ENCODE data around the gene GJB3.
A peak's percentile ranks its signal among the peaks of the same experiment; 100 is the strongest.

The GJB3 gene

GRCh38 chr1:34781844-34782391 is 904 bp downstream of the GJB3 start:
- DNase-seq (ENCODE audit: low spot score), result no peak

GRCh38 chr1:34784751-34785221 is 3.8 kb downstream of the GJB3 start:
- DNase-seq (ENCODE audit: low spot score), result no peak
- in situ Hi-C loops (cut with MboI; ENCODE audit: low pct_unique_long_range_greater_than_20kb, low sequenced_read_pairs, unreplicated experiment), result no loop called here
- TF ChIP-seq CTCF (IDR thresholded peaks at IDR 0.05; ENCODE audit: extremely low read depth, insufficient read depth, missing control alignments), result no peak

More at GRCh38 chr1:34781844-34782391, 904 bp downstream of the GJB3 start:
- no peak for TF ChIP-seq CTCF (IDR thresholded peaks at IDR 0.05; ENCODE audit: extremely low read depth, insufficient read depth, missing control alignments)
- in situ Hi-C loops (cut with MboI; ENCODE audit: low pct_unique_long_range_greater_than_20kb, low sequenced_read_pairs, unreplicated experiment), result no loop called here

- no peak for DNase-seq (ENCODE audit: low spot score)
- no peak for TF ChIP-seq CTCF (IDR thresholded peaks at IDR 0.05; ENCODE audit: extremely low read depth, insufficient read depth, missing control alignments)
- in situ Hi-C loops (cut with MboI; ENCODE audit: low pct_unique_long_range_greater_than_20kb, low sequenced_read_pairs, unreplicated experiment), result no loop called here
Observed at GRCh38 chr1:34785231-34785874, 4.3 kb downstream of the GJB3 start.

- no peak for DNase-seq (ENCODE audit: low spot score)
- TF ChIP-seq CTCF (IDR thresholded peaks at IDR 0.05; ENCODE audit: extremely low read depth, insufficient read depth, missing control alignments), result no peak
Observed at GRCh38 chr1:34785875-34786470, 5.0 kb downstream of the GJB3 start.

GRCh38 chr1:34786521-34787325 is 5.7 kb downstream of the GJB3 start:
- DNase-seq (ENCODE audit: low spot score), result peak; percentile 85
- peak; percentile 90 for TF ChIP-seq CTCF (IDR thresholded peaks at IDR 0.05; ENCODE audit: extremely low read depth, insufficient read depth, missing control alignments)
- in situ Hi-C loops (cut with MboI; ENCODE audit: low pct_unique_long_range_greater_than_20kb, low sequenced_read_pairs, unreplicated experiment), result no loop called here

More at GRCh38 chr1:34785875-34786470, 5.0 kb downstream of the GJB3 start:
- in situ Hi-C loops (cut with MboI; ENCODE audit: low pct_unique_long_range_greater_than_20kb, low sequenced_read_pairs, unreplicated experiment), result no loop called here

Measured in GM13977 (cell line).